Stimulated activated CD4-positive, alpha-beta T cell treated with anti-CD3 and anti-CD28 coated beads, Interleukin-15, amount 100 ng/mL, for 1 hour (primary cell): ENCODE results near the gene ST6GAL1.
A peak's percentile ranks its signal among the peaks of the same experiment; 100 is the strongest.
"Not testable (repeated sequence)": the region's sequence is repeated elsewhere in the genome, so short reads cannot be mapped to it uniquely, and the experiment has no call there.

Experiments used
- DNase-seq, 2 donors: peaks; one replicate each; pipeline ENCODE4 v3.0.0-alpha.2; 2020; ENCODE audit warnings: low read depth in 1 of 2, low spot score in 1 of 2

Gene ST6GAL1

GRCh38 chr3:187017511-187018230 lies 87.3 kb downstream of the ST6GAL1 start:
- DNase-seq = no peak

GRCh38 chr3:187019542-187020072 lies 89.3 kb downstream of the ST6GAL1 start:
- no peak for DNase-seq

- DNase-seq = no peak
These were observed 90.0 kb downstream of the ST6GAL1 start for GRCh38 chr3:187020376-187020775.

- no peak for DNase-seq
These were observed 91.5 kb downstream of the ST6GAL1 start for GRCh38 chr3:187021748-187022402.

GRCh38 chr3:187022403-187023029 lies 92.2 kb downstream of the ST6GAL1 start:
- DNase-seq = no peak

GRCh38 chr3:187023340-187023739 lies 93.0 kb downstream of the ST6GAL1 start:
- not testable (repeated sequence) for DNase-seq

GRCh38 chr3:187024536-187025226 lies 94.4 kb downstream of the ST6GAL1 start:
- no peak for DNase-seq

GRCh38 chr3:187025254-187025655 lies 94.9 kb downstream of the ST6GAL1 start:
- peak; percentile 24 to 40 for DNase-seq

GRCh38 chr3:187025656-187026316 lies 95.5 kb downstream of the ST6GAL1 start:
- DNase-seq = no peak

- DNase-seq = no peak
These were observed 96.0 kb downstream of the ST6GAL1 start for GRCh38 chr3:187026317-187026670.

- peak in 1 of 2 donors; percentile 58 for DNase-seq
These were observed 97.4 kb downstream of the ST6GAL1 start for GRCh38 chr3:187027531-187028278.

GRCh38 chr3:187031934-187032333 lies 101.6 kb downstream of the ST6GAL1 start:
- no peak for DNase-seq

GRCh38 chr3:187036394-187036793 lies 106.1 kb downstream of the ST6GAL1 start:
- DNase-seq = no peak

- no peak for DNase-seq
These were observed 108.9 kb downstream of the ST6GAL1 start for GRCh38 chr3:187039100-187039722.

- DNase-seq = no peak
These were observed 109.5 kb downstream of the ST6GAL1 start for GRCh38 chr3:187039723-187040414.

- no peak for DNase-seq
These were observed 110.4 kb downstream of the ST6GAL1 start for GRCh38 chr3:187040516-187041361.

- peak in 1 of 2 donors; percentile 22 for DNase-seq
These were observed 111.3 kb downstream of the ST6GAL1 start for GRCh38 chr3:187041362-187042307.
